ENCODE data around the gene ROR1. TPM values are rescaled to one million over a fixed set of nuclear protein-coding genes. Genes with fewer than 3 reads are reported as not detected.

Gene ROR1
- total RNA-seq, 1 donor from 2014 or later: 11.0 TPM

- H3K27ac Mint-ChIP-seq (ENCODE audit: unreplicated experiment): no peak overlapping the region
- no peak for DNase-seq (ENCODE audit: low read depth, low spot score)
Measured at GRCh38 chr1:63787875-63788274, 14.1 kb downstream of the ROR1 start.

GRCh38 chr1:63789856-63790605, 16.2 kb downstream of the ROR1 start:
- no peak overlapping the region for H3K27ac Mint-ChIP-seq (ENCODE audit: unreplicated experiment)
- DNase-seq (ENCODE audit: low read depth, low spot score): no peak
- no peak overlapping the region for H3K4me3 Mint-ChIP-seq
- TF ChIP-seq CTCF (conservative IDR thresholded peaks at IDR 0.05): no peak
- H3K36me3 Mint-ChIP-seq (ENCODE audit: low read depth): no peaks in the 10 kb centered on the region
- peaks cover 11% of the 10 kb centered on the region for H3K4me1 Mint-ChIP-seq
- no peaks in the 10 kb centered on the region for H3K27me3 Mint-ChIP-seq (ENCODE audit: low read depth)
- no peaks in the 10 kb centered on the region for H3K9me3 Mint-ChIP-seq

More at GRCh38 chr1:63787875-63788274, 14.1 kb downstream of the ROR1 start:
- H3K4me1 Mint-ChIP-seq: peaks cover 22% of the 10 kb centered on the region
- H3K27me3 Mint-ChIP-seq (ENCODE audit: low read depth): no peaks in the 10 kb centered on the region
- TF ChIP-seq CTCF (conservative IDR thresholded peaks at IDR 0.05): no peak
- H3K9me3 Mint-ChIP-seq: no peaks in the 10 kb centered on the region
- no peak overlapping the region for H3K4me3 Mint-ChIP-seq
- H3K36me3 Mint-ChIP-seq (ENCODE audit: low read depth): no peaks in the 10 kb centered on the region

- H3K27ac Mint-ChIP-seq (ENCODE audit: unreplicated experiment): no peak overlapping the region
- TF ChIP-seq CTCF (conservative IDR thresholded peaks at IDR 0.05): no peak
- no peak overlapping the region for H3K4me3 Mint-ChIP-seq
- H3K9me3 Mint-ChIP-seq: no peaks in the 10 kb centered on the region
- H3K4me1 Mint-ChIP-seq: peaks cover 14% of the 10 kb centered on the region
- H3K27me3 Mint-ChIP-seq (ENCODE audit: low read depth): no peaks in the 10 kb centered on the region
- no peaks in the 10 kb centered on the region for H3K36me3 Mint-ChIP-seq (ENCODE audit: low read depth)
- no peak for DNase-seq (ENCODE audit: low read depth, low spot score)
Measured at GRCh38 chr1:63790989-63791388, 17.2 kb downstream of the ROR1 start.

GRCh38 chr1:63792152-63792551, 18.3 kb downstream of the ROR1 start:
- Mint-ChIP-seq H3K4me3 (no peak overlapping the region), H3K4me1 (peaks cover 14% of the 10 kb centered on the region), H3K27ac (ENCODE audit: unreplicated experiment) (no peak overlapping the region), H3K36me3 (ENCODE audit: low read depth) (no peaks in the 10 kb centered on the region), H3K9me3 (no peaks in the 10 kb centered on the region), H3K27me3 (ENCODE audit: low read depth) (no peaks in the 10 kb centered on the region)
- DNase-seq (ENCODE audit: low read depth, low spot score): no peak
- no peak for TF ChIP-seq CTCF (conservative IDR thresholded peaks at IDR 0.05)

- Mint-ChIP-seq H3K36me3 (ENCODE audit: low read depth) (no peaks in the 10 kb centered on the region), H3K4me3 (no peak overlapping the region), H3K4me1 (peaks cover 14% of the 10 kb centered on the region)
Measured at GRCh38 chr1:63793741-63794240, 20.0 kb downstream of the ROR1 start.

More at GRCh38 chr1:63793741-63794240, 20.0 kb downstream of the ROR1 start:
- no peak for DNase-seq (ENCODE audit: low read depth, low spot score)
- no peaks in the 10 kb centered on the region for H3K9me3 Mint-ChIP-seq
- H3K27me3 Mint-ChIP-seq (ENCODE audit: low read depth): no peaks in the 10 kb centered on the region
- no peak for TF ChIP-seq CTCF (conservative IDR thresholded peaks at IDR 0.05)
- no peak overlapping the region for H3K27ac Mint-ChIP-seq (ENCODE audit: unreplicated experiment)

Data from neural crest cell (in vitro differentiated cells).